OCI-LY1 (cell line): ENCODE data around the gene COL25A1.

ENCODE experiments used
- CTCF ChIP-seq: fragments of 200-600 bp; sonication (generic), shearing (Covaris generic); IDR thresholded peaks from 2 replicates; pipeline ENCODE4 v1.5.1; 2017; ENCODE audit warnings: mild to moderate bottlenecking, antibody characterized with exemption, low read length, moderate library complexity, mixed read lengths
- EZH2 ChIP-seq: fragments of 200-600 bp; sonication (generic), shearing (Covaris generic); IDR thresholded peaks from 2 replicates; pipeline ENCODE4 v1.8.0; 2017; ENCODE audit warnings: borderline replicate concordance, mixed run types, mild to moderate bottlenecking, antibody characterized with exemption, low read length, moderate library complexity, mixed read lengths

GRCh38 chr4:109118635-109119034, 183.8 kb downstream of the COL25A1 start:
- TF ChIP-seq CTCF (no peak), EZH2 (no peak)
